ENCODE measurements around the gene ZNF829. TPM values are rescaled to one million over a fixed set of nuclear protein-coding genes. Genes with fewer than 3 reads are reported as not detected.

Gene ZNF829
- 0.33 to 0.51 TPM (median 0.49 TPM) in 5 replicates for total RNA-seq (2022; extraction: Qiagen RNA extraction; ENCODE audit: low read depth)

GRCh38 chr19:36915992-36916830 lies at the start of gene ZNF829, which contains the start of gene ZNF568:
Gene ZNF829 (minus strand): TSS chr19:36916291. CDS start chr19:36915167, 1,124 bp downstream.
Gene ZNF568 (plus strand): TSS chr19:36916332. CDS start chr19:36922771, 6,439 bp downstream.

GRCh38 chr19:36850559-36851442 lies 65.3 kb downstream of the ZNF829 start, which contains the start of gene ZNF345:
Gene ZNF345 (plus strand): TSS chr19:36850876. CDS start chr19:36876831, 25,955 bp downstream.

Other genes starting within 250 kb of the ZNF829 start
- 6.8 to 10.4 TPM (median 8.1 TPM) in 5 replicates for gene ZNF461, start 249.5 kb downstream of the ZNF829 start, total RNA-seq (2022; extraction: Qiagen RNA extraction; ENCODE audit: low read depth)
- 9.1 to 10.6 TPM (median 9.7 TPM) in 5 replicates for gene ZNF567, start 228.7 kb downstream of the ZNF829 start, total RNA-seq (2022; extraction: Qiagen RNA extraction; ENCODE audit: low read depth)
- gene ZNF850, start 143.5 kb downstream of the ZNF829 start, total RNA-seq (2022; extraction: Qiagen RNA extraction; ENCODE audit: low read depth), result 0.44 to 0.88 TPM (median 0.77 TPM) in 5 replicates
- gene ZNF790, start 77.9 kb downstream of the ZNF829 start, total RNA-seq (2022; extraction: Qiagen RNA extraction; ENCODE audit: low read depth), result 0.08 to 0.35 TPM (median 0.23 TPM) in 5 replicates
- gene ZNF345, start 65.4 kb downstream of the ZNF829 start, total RNA-seq (2022; extraction: Qiagen RNA extraction; ENCODE audit: low read depth), result 0.07 to 0.53 TPM (median 0.34 TPM) in 5 replicates
- 0.87 to 1.7 TPM (median 1.2 TPM) in 5 replicates for gene ZNF568, start within 50 bp of the ZNF829 start, total RNA-seq (2022; extraction: Qiagen RNA extraction; ENCODE audit: low read depth)
- gene ZNF420, start 162.1 kb upstream of the ZNF829 start, total RNA-seq (2022; extraction: Qiagen RNA extraction; ENCODE audit: low read depth), result 3.5 to 6.2 TPM (median 4.7 TPM) in 5 replicates